H1 (cell line): ENCODE results near the gene ADSS1. TPM values are rescaled to one million over a fixed set of nuclear protein-coding genes. Genes with fewer than 3 reads are reported as not detected.

Source experiments
- CTCF ChIA-PET: fragments of 300-600 bp; sonication (Branson Sonifier 250); formaldehyde crosslinking; loops from one replicate; lab custom pipeline; 2021; ENCODE audit not compliant: partially characterized antibody; lab: Charles Lee
- POLR2A ChIA-PET: fragments of 300-600 bp; sonication (Branson Sonifier 250); formaldehyde crosslinking; loops from one replicate; lab custom pipeline; 2021; ENCODE audit warnings: inconsistent platforms; ENCODE audit not compliant: partially characterized antibody; lab: Charles Lee
- DNase-seq, 2 experiments: peaks; one replicate each; pipeline versions ENCODE4 v3.0.0 to v3.0.0-alpha.2; 2010 to 2022; ENCODE audit warnings: low spot score in 2 of 2, low read depth in 1 of 2, mixed read lengths in 1 of 2
- FAIRE-seq: peaks from 2 replicates; lab custom pipeline; 2011; peaks lifted over from hg19 to GRCh38; lab: Jason Lieb, UNC
- H2AFZ ChIP-seq: 2 replicates; pipeline ENCODE4 v1.8.1; 2012; ENCODE audit warnings: low read length, inconsistent platforms
- H2AK5ac ChIP-seq: 2 replicates; pipeline ENCODE4 v1.6.1; 2013; ENCODE audit warnings: low read depth, low read length
- H2BK120ac ChIP-seq: replicated peaks from 2 replicates; pipeline ENCODE3; 2013; ENCODE audit warnings: low read depth, low read length, inconsistent platforms
- H2BK12ac ChIP-seq: 2 replicates; pipeline ENCODE4 v1.6.1; 2013; ENCODE audit warnings: low read depth, low read length
- H2BK15ac ChIP-seq: 2 replicates; pipeline ENCODE4 v1.6.1; 2013; ENCODE audit warnings: low read length
- H2BK20ac ChIP-seq: 2 replicates; pipeline ENCODE4 v1.6.1; 2013; ENCODE audit warnings: low read length
- H2BK5ac ChIP-seq: 2 replicates; pipeline ENCODE4 v1.6.1; 2013; ENCODE audit warnings: low read depth, low read length
- H3K14ac ChIP-seq: 2 replicates; pipeline ENCODE4 v1.6.1; 2013; ENCODE audit warnings: inconsistent platforms; ENCODE audit not compliant: insufficient read length
- H3K18ac ChIP-seq: 2 replicates; pipeline ENCODE4 v1.6.1; 2013; ENCODE audit warnings: low read length; ENCODE audit errors: extremely low read depth
- H3K23ac ChIP-seq: 2 replicates; pipeline ENCODE4 v1.6.1; 2013; ENCODE audit warnings: inconsistent platforms; ENCODE audit not compliant: insufficient read length
- H3K23me2 ChIP-seq: 2 replicates; pipeline ENCODE4 v1.6.1; 2013; ENCODE audit warnings: low read depth, low read length
- H3K27ac ChIP-seq: 2 replicates; pipeline ENCODE4 v1.6.1; 2011; ENCODE audit warnings: low read depth, low read length, inconsistent platforms
- H3K27me3 ChIP-seq, 4 experiments: replicated peaks in 1 of 4; 1 replicate in 1 of 4; 2 replicates in 3 of 4; pipeline versions ENCODE4 v1.6.1 to v1.8.1; 2011 to 2013; ENCODE audit warnings: low read length in 3 of 4, mild to moderate bottlenecking in 3 of 4, inconsistent platforms in 2 of 4, mixed read lengths in 2 of 4, moderate library complexity in 1 of 4; ENCODE audit not compliant: control insufficient read depth in 3 of 4, insufficient read depth in 3 of 4; ENCODE audit errors: extremely low read depth in 1 of 4
- H3K36me3 ChIP-seq, 4 experiments: 2 replicates each; pipeline versions ENCODE4 v1.6.1 to v1.8.1; 2011 to 2013; ENCODE audit warnings: mild to moderate bottlenecking in 4 of 4, low read length in 3 of 4, moderate library complexity in 2 of 4, control low read depth in 1 of 4, inconsistent platforms in 1 of 4; ENCODE audit not compliant: insufficient read depth in 4 of 4, control insufficient read depth in 2 of 4
- H3K4ac ChIP-seq: replicated peaks from 2 replicates; pipeline ENCODE3; 2013; ENCODE audit warnings: low read length, low read depth, mixed read lengths, inconsistent platforms; ENCODE audit not compliant: insufficient read length
- H3K4me1 ChIP-seq, 4 experiments: replicated peaks in 1 of 4; 1 replicate in 1 of 4; 2 replicates in 3 of 4; pipeline versions ENCODE4 v1.6.1 to v1.8.1; 2011 to 2013; ENCODE audit warnings: low read length in 3 of 4, inconsistent platforms in 2 of 4, mixed read lengths in 1 of 4; ENCODE audit not compliant: insufficient read depth in 4 of 4, control insufficient read depth in 3 of 4
- H3K4me2 ChIP-seq, 2 experiments: 2 replicates each; pipeline versions ENCODE4 v1.6.1 to v1.8.1; 2011 to 2013; ENCODE audit warnings: low read depth in 2 of 2, low read length in 2 of 2, control low read depth in 1 of 2, inconsistent platforms in 1 of 2, mild to moderate bottlenecking in 1 of 2; ENCODE audit not compliant: insufficient read depth in 1 of 2
- H3K4me3 ChIP-seq, 4 experiments: fragments of 200-600, 300-600 bp in 1 of 4; sonication (generic), shearing (Covaris generic), sonication (Bioruptor Twin) in 1 of 4; 2 replicates each; pipeline versions ENCODE4 v1.5.1 to v1.8.1; 2011 to 2016; ENCODE audit warnings: low read length in 4 of 4, low read depth in 3 of 4, control low read depth in 2 of 4, inconsistent platforms in 2 of 4, mild to moderate bottlenecking in 2 of 4, mixed read lengths in 1 of 4, moderate library complexity in 1 of 4; ENCODE audit not compliant: insufficient read depth in 2 of 4; ENCODE audit errors: extremely low read depth in 1 of 4
- H3K56ac ChIP-seq: replicated peaks from 2 replicates; pipeline ENCODE3; 2013; ENCODE audit warnings: low read depth, mild to moderate bottlenecking, mixed read lengths, low read length, inconsistent platforms; ENCODE audit not compliant: insufficient read length
- H3K79me1 ChIP-seq: 2 replicates; pipeline ENCODE4 v1.6.1; 2013; ENCODE audit warnings: low read depth, low read length, control low read depth
- H3K79me2 ChIP-seq, 2 experiments: 2 replicates each; pipeline versions ENCODE4 v1.6.1 to v1.8.1; 2012 to 2013; ENCODE audit warnings: low read length in 2 of 2, mild to moderate bottlenecking in 2 of 2, inconsistent platforms in 1 of 2; ENCODE audit not compliant: insufficient read depth in 2 of 2, control insufficient read depth in 1 of 2
- H3K9ac ChIP-seq, 4 experiments: replicated peaks in 1 of 4; 1 replicate in 1 of 4; 2 replicates in 3 of 4; pipeline versions ENCODE4 v1.6.1 to v1.8.1; 2011 to 2013; ENCODE audit warnings: low read depth in 3 of 4, low read length in 3 of 4, control low read depth in 2 of 4, mild to moderate bottlenecking in 2 of 4, moderate library complexity in 2 of 4, inconsistent platforms in 1 of 4; ENCODE audit errors: extremely low read depth in 1 of 4
- H3K9me3 ChIP-seq, 2 experiments: 2 replicates each; pipeline versions ENCODE4 v1.6.1 to v1.8.1; 2012 to 2013; ENCODE audit warnings: mild to moderate bottlenecking in 2 of 2, moderate library complexity in 2 of 2, control low read depth in 1 of 2, inconsistent platforms in 1 of 2, low read depth in 1 of 2, low read length in 1 of 2, mixed read lengths in 1 of 2; ENCODE audit not compliant: insufficient read depth in 2 of 2
- H4K20me1 ChIP-seq, 2 experiments: replicated peaks in 1 of 2; 2 replicates each; pipeline versions ENCODE3 to v1.8.1; 2011 to 2013; ENCODE audit warnings: inconsistent platforms in 2 of 2, low read length in 2 of 2, mild to moderate bottlenecking in 1 of 2; ENCODE audit not compliant: insufficient read depth in 2 of 2, control insufficient read depth in 1 of 2
- H4K5ac ChIP-seq: 2 replicates; pipeline ENCODE4 v1.6.1; 2013; ENCODE audit warnings: low read length, low read depth, mixed read lengths, inconsistent platforms; ENCODE audit not compliant: insufficient read length
- H4K8ac ChIP-seq: 2 replicates; pipeline ENCODE4 v1.8.0; 2013; ENCODE audit warnings: mild to moderate bottlenecking, moderate library complexity, low read length, inconsistent platforms; ENCODE audit not compliant: insufficient read depth; ENCODE audit errors: extremely low read depth
- H4K91ac ChIP-seq: replicated peaks from 2 replicates; pipeline ENCODE3; 2013; ENCODE audit warnings: low read length, mixed read lengths, inconsistent platforms; ENCODE audit not compliant: insufficient read length
- ATF3 ChIP-seq: IDR thresholded peaks from 2 replicates; pipeline ENCODE4 v1.6.1; 2011; ENCODE audit warnings: low read depth, mild to moderate bottlenecking, low read length; ENCODE audit not compliant: insufficient read depth
- JUN ChIP-seq: IDR thresholded peaks from 2 replicates; pipeline ENCODE4 v1.6.1; 2011; ENCODE audit warnings: low read depth, mild to moderate bottlenecking, improper control_type of control experiment, low read length
- KDM4A ChIP-seq: IDR thresholded peaks from one replicate; pipeline ENCODE4 v1.7.1; 2012; ENCODE audit warnings: low read depth, mild to moderate bottlenecking, moderate library complexity, low read length, inconsistent platforms; ENCODE audit not compliant: severe bottlenecking
- RAD21 ChIP-seq, 2 experiments: IDR thresholded peaks in 1 of 2; conservative IDR thresholded peaks in 1 of 2; 2 replicates each; pipeline ENCODE4 v1.6.1; 2011; ENCODE audit warnings: low read depth in 2 of 2, low read length in 2 of 2, improper control_type of control experiment in 1 of 2, inconsistent platforms in 1 of 2, mild to moderate bottlenecking in 1 of 2, moderate library complexity in 1 of 2
- SAP30 ChIP-seq: fragments of 300-600 bp; sonication (generic); IDR thresholded peaks from 2 replicates; pipeline ENCODE4 v1.7.1; 2012; ENCODE audit warnings: low read length, moderate library complexity, mild to moderate bottlenecking, inconsistent platforms; ENCODE audit not compliant: insufficient read depth, insufficient replicate concordance
- TEAD4 ChIP-seq: IDR thresholded peaks from 2 replicates; pipeline ENCODE4 v1.6.1; 2012; ENCODE audit warnings: low read depth, low read length, inconsistent platforms, mixed read lengths
- WGBS, 2 experiments: shearing (Covaris generic) in 1 of 2; methylation state at CpG; one replicate each; pipeline versions ENCODE4 v1.1.6 to v1.1.7; 2013 to 2015; ENCODE audit warnings: low lambda C conversion rate in 2 of 2, mixed read lengths in 2 of 2, inconsistent platforms in 1 of 2, low coverage in 1 of 2, missing lambda C conversion rate in 1 of 2; ENCODE audit not compliant: insufficient replicate concordance in 2 of 2, insufficient coverage in 1 of 2, insufficient read length in 1 of 2; ENCODE audit errors: extremely low coverage in 1 of 2, missing lambda C conversion rate in 1 of 2; 5-methylcytosine and 5-hydroxymethylcytosine counted together
- polyA plus RNA-seq, 7 experiments: library from polyadenylated mRNA; depleted of rRNA in 3 of 7; stranded (reverse) in 5 of 7; unstranded in 2 of 7; fragments of >200 nt in 5 of 7; fragments of 200-250 nt in 2 of 7; gene quantifications; 1 replicate in 5 of 7; 2 replicates in 1 of 7; 4 replicates in 1 of 7; pipeline versions ENCODE4 v1.2.1 to v1.2.3, GENCODE V29; 2011 to 2013; ENCODE audit warnings: missing spikeins in 2 of 7, mixed read lengths in 2 of 7
- total RNA-seq: library from RNA; stranded (reverse); fragmentation: NEBNext Ultra II Directional; extraction: Animal tissue kit (Norgen Biotek cat#: 25700); gene quantifications from 2 replicates; pipeline ENCODE4 v1.2.1, GENCODE V29; 2021
- TF ChIP-seq, protein P1 (sequence below), 3 experiments: IDR thresholded peaks; 1 replicate in 2 of 3; 2 replicates in 1 of 3; pipeline versions ENCODE4 v1.5.1 to v1.6.1; 2011; ENCODE audit warnings: low read length in 3 of 3, mild to moderate bottlenecking in 3 of 3, inconsistent platforms in 2 of 3, low read depth in 1 of 3, moderate library complexity in 1 of 3; ENCODE audit not compliant: insufficient read depth in 1 of 3; ENCODE audit errors: control extremely low read depth in 1 of 3

Gene ADSS1
- total and polyA plus RNA-seq, 2 of the 8 experiments (the other 6 are each of a cell fraction or from before 2014, with no cell fraction given) = 7.1 to 7.9 TPM

DNA sequence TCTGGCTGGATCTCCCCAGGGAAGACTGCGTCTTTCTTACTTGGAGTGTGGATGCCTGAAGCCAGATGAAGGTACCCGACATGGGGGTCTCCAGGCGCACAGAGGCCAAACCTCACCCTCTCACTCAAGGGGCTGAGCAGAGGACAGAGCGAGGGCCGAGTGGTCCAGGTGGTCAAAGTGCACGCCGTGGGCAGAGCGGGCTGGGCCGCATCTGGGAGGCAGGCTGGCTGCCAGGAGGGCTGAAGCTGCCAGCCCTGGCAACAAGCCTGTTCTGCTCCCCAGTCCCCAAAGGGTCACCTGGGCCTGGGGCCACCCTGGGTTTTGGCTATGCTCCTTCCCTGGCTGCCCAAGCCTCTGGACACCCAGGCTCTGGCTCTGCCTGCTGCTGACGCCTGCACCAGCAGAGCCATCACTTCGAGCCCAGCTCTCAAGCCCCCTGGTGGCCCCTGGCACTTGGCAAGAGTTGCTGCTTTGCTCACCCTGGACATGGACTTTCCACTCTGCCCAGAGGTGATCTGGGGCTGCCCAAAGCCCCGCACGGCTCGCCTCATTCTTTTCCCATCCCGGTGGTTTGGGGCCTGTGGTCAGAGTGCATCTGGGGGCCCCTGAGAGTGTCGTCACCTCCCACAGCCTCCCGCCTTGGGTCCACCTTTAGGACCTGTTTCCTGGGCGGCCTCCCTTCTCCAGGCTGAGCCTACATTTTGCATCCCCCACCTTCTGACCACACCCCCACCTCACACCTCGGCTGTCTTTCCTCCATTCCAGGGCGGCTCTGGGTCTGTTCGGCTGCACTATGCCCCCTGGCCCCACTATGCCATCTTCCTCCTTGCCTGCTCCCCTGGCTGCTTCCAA lies 2.8 kb downstream of the ADSS1 start:
- Histone ChIP-seq H2AK5ac (no peak overlapping the region), H3K23ac (no peak overlapping the region), H3K18ac (no peak overlapping the region), H3K4me3 (no peak overlapping the region), H2AFZ (no peak overlapping the region), H4K8ac (0 out of 2 replicates have a peak overlapping the region, but pooled peaks have one; percentile 3), H3K9ac (no peak overlapping the region), H3K79me1 (no peaks in the 10 kb centered on the region), H3K27me3 (peaks cover 0 to 3% (median 0%) of the 10 kb centered on the region in 4 experiments; a peak in 1 of 7 replicates), H4K5ac (no peak overlapping the region), H2BK20ac (no peak overlapping the region), H3K4ac (no peak overlapping the region), H3K23me2 (peaks cover 9% of the 10 kb centered on the region; the same call in 1 of the 2 replicates), H3K36me3 (no peaks in the 10 kb centered on the region), H4K20me1 (peaks cover 0 to 4% of the 10 kb centered on the region in 2 experiments), H3K14ac (no peak overlapping the region), H2BK12ac (no peak overlapping the region), H3K4me2 (no peak overlapping the region), H2BK15ac (no peak overlapping the region), H3K79me2 (no peaks in the 10 kb centered on the region), H3K9me3 (no peaks in the 10 kb centered on the region), H2BK5ac (no peak overlapping the region), H3K56ac (no peak overlapping the region), H2BK120ac (no peak overlapping the region), H3K4me1 (peaks cover 0 to 18% (median 10%) of the 10 kb centered on the region in 4 experiments; a peak in 6 of 7 replicates), H4K91ac (no peak overlapping the region), H3K27ac (no peak overlapping the region)
- DNase-seq = no peak
- 81% methylated on average over 21 of the region's 21 CpGs; no CpG with 5 or more reads in 1 of the 2 experiments for WGBS, 2 experiments
- no peak for FAIRE-seq
- ChIA-PET CTCF (interaction anchor here (0.7 to 2.6 kb wide), 13 partner anchors 8 to 135 kb away, joined by 3 to 18 read pairs (median 4); partner anchors contain the start of gene SIVA1), POLR2A (no interaction called here)
- no peak for TF ChIP-seq TEAD4
- no peak for TF ChIP-seq SAP30
- no peak; a peak in 1 of 4 replicates for TF ChIP-seq RAD21 (IDR thresholded peaks at IDR 0.05 in 1 of 2, conservative IDR thresholded peaks at IDR 0.05 in 1 of 2; ENCODE audit: low read depth in 2 of 2, low read length in 2 of 2)
- TF ChIP-seq ATF3 = no peak
- no peak for TF ChIP-seq KDM4A
- TF ChIP-seq, protein P1, sequence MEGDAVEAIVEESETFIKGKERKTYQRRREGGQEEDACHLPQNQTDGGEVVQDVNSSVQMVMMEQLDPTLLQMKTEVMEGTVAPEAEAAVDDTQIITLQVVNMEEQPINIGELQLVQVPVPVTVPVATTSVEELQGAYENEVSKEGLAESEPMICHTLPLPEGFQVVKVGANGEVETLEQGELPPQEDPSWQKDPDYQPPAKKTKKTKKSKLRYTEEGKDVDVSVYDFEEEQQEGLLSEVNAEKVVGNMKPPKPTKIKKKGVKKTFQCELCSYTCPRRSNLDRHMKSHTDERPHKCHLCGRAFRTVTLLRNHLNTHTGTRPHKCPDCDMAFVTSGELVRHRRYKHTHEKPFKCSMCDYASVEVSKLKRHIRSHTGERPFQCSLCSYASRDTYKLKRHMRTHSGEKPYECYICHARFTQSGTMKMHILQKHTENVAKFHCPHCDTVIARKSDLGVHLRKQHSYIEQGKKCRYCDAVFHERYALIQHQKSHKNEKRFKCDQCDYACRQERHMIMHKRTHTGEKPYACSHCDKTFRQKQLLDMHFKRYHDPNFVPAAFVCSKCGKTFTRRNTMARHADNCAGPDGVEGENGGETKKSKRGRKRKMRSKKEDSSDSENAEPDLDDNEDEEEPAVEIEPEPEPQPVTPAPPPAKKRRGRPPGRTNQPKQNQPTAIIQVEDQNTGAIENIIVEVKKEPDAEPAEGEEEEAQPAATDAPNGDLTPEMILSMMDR (IDR thresholded peaks at IDR 0.05; ENCODE audit: control extremely low read depth in 1 of 3, insufficient read depth in 1 of 3, low read depth in 1 of 3, low read length in 3 of 3) = peak in 2 of 3 experiments; percentile 25 to 40; a peak in 2 of 4 replicates
- no peak for TF ChIP-seq JUN
